Mucosa of stomach (tissue), 1 donor: ENCODE results near the gene SLC45A1.

Source experiments
- H3K27me3 ChIP-seq: one replicate; pipeline ENCODE4 v1.7.0; 2013; ENCODE audit warnings: mild to moderate bottlenecking, low read length; ENCODE audit not compliant: control insufficient read depth, insufficient read depth
- H3K36me3 ChIP-seq: one replicate; pipeline ENCODE4 v1.7.0; 2013; ENCODE audit warnings: low read length; ENCODE audit not compliant: control insufficient read depth, insufficient read depth
- H3K4me1 ChIP-seq: one replicate; pipeline ENCODE4 v1.7.0; 2013; ENCODE audit warnings: mild to moderate bottlenecking, low read length; ENCODE audit not compliant: control insufficient read depth, insufficient read depth
- H3K4me3 ChIP-seq: one replicate; pipeline ENCODE4 v1.7.0; 2013; ENCODE audit warnings: low read length
- H3K9ac ChIP-seq: one replicate; pipeline ENCODE4 v1.7.0; 2013; ENCODE audit warnings: mild to moderate bottlenecking, low read length, moderate library complexity
- H3K9me3 ChIP-seq: one replicate; pipeline ENCODE4 v1.7.0; 2013; ENCODE audit warnings: mild to moderate bottlenecking, low read length, moderate library complexity; ENCODE audit not compliant: control insufficient read depth
- donor health status: Pancreatic carcinoma.

The SLC45A1 gene

DNA sequence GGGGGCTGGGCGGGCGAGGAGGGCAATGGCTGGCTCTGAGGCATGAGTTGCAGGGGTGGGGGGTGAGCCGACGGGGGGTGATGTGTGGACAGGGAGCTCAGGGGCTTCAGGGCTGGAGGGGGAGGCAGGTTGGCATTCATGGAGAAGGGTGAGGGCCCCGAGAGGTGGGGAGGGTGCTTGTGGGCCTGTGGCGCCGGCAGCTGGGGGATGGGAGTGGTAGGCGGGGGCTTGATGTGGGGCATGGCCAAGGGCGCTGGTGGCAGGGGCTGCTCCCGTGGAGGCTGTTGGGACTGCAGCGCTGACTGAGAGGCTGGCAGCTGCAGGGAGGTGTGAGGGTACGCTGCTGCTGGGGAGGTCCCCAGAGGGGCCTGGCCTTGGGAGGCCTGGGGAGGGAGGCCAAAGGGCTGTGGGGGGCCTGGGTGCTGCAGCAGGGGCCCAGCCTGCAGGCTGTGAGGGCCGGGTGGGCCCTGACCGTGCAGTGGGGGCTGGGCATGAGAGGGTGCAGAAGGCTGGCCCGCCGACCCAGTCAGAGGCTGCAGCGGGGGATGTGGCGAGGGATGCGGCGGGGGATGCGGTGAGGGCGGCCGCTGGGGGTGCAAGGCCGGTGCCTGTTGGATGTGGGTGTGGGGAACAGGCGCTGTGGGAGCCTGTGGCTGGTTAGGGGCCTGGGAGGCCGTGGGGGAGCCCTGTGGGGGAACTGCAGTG is 42.7 kb downstream of the SLC45A1 start:
- H3K27me3 ChIP-seq = no peaks in the 10 kb centered on the region
- peaks cover 25% of the 10 kb centered on the region for H3K36me3 ChIP-seq
- no peak overlapping the region for H3K9ac ChIP-seq
- peaks cover 9% of the 10 kb centered on the region for H3K4me1 ChIP-seq
- no peaks in the 10 kb centered on the region for H3K9me3 ChIP-seq
- H3K4me3 ChIP-seq = no peak overlapping the region

DNA sequence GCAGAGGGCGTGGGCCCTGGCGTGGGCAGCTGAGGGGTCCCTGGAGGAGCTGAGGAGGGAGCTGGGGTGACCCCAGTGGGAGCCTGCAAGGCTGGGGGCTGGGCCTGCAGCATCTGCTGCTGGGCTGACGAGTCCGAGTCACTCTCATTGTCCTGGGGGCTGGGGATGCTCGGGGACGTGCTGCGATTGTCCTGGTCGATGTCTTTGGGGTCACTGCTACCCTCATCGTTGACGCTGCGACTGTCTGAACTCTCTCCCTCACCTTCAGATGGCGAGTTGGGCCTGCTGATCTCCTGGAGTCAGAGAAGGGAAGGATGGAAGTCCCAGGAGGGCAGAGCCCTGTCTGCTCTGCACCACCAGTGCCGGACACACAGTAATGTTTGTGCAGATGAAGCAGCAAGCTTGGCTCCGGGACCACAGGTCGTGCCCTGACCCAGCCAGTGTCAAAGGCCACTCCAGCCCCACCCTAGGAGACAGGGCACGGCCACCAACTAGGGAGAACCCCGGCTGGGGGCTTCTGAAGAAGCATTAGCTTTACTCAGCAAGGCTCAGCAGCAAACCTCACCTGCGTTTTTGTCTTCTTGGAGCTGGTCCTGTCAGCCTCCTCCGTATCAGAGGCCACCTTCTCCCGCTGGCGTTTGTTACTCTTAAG is 43.4 kb downstream of the SLC45A1 start:
- H3K4me1 ChIP-seq = peaks cover 9% of the 10 kb centered on the region
- H3K9ac ChIP-seq = no peak overlapping the region
- no peaks in the 10 kb centered on the region for H3K27me3 ChIP-seq
- H3K36me3 ChIP-seq = peaks cover 21% of the 10 kb centered on the region
- H3K9me3 ChIP-seq = no peaks in the 10 kb centered on the region
- no peak overlapping the region for H3K4me3 ChIP-seq

DNA sequence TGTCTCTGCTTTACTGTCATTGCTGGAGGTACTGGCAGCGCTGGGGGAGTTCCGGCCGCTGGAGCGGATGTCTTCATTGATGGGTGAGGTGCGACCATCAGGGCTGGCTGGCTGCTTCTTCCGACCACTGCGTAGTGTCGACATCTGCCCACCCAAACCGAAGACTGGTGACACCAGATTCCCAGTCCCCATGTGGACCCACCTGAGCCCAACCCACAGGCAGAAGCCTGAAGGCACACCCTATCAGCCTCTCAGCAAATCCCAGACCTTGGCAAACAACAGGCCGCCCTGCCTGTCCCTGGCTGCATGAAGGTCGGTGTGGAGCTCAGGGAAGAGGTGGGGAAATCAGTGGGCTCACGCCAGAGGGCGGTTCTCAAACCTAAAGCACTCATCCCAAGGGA is 44.8 kb downstream of the SLC45A1 start:
- peaks cover 15% of the 10 kb centered on the region for H3K36me3 ChIP-seq

DNA sequence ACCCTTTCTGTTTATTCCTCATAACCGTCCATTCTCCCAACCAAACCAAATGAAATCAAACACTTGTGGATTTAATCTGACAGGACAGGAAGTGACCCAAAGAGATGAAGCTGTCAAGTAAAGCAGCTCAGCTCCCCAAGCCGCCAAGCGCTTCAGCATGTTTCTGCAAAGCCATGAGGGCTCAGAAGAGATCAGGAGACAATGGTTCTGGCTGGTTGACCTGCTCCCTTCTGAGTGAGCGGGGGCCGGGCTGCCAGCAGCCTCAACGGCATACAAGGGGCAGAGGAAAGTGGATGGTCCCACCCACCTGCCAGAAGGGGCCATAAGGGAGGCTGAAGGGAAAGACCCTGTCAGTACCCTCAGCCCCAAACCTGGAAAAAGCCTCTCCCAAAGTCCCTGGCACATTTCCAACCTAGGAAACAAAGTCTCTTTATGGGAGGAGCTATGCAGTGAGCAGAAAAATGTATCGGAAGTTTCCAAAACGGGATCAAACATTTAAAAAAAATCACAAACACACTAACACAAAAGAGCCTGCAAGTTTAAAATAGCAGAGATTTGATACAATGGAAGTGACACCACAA is 45.4 kb downstream of the SLC45A1 start:
- Histone ChIP-seq H3K9me3 (no peaks in the 10 kb centered on the region), H3K36me3 (peaks cover 10% of the 10 kb centered on the region), H3K4me3 (no peak overlapping the region), H3K9ac (no peak overlapping the region), H3K4me1 (peaks cover 14% of the 10 kb centered on the region), H3K27me3 (no peaks in the 10 kb centered on the region)

More for the DNA sequence above, 44.8 kb downstream of the SLC45A1 start:
- Histone ChIP-seq H3K9ac (no peak overlapping the region), H3K4me3 (no peak overlapping the region), H3K27me3 (no peaks in the 10 kb centered on the region), H3K4me1 (peaks cover 12% of the 10 kb centered on the region), H3K9me3 (no peaks in the 10 kb centered on the region)

DNA sequence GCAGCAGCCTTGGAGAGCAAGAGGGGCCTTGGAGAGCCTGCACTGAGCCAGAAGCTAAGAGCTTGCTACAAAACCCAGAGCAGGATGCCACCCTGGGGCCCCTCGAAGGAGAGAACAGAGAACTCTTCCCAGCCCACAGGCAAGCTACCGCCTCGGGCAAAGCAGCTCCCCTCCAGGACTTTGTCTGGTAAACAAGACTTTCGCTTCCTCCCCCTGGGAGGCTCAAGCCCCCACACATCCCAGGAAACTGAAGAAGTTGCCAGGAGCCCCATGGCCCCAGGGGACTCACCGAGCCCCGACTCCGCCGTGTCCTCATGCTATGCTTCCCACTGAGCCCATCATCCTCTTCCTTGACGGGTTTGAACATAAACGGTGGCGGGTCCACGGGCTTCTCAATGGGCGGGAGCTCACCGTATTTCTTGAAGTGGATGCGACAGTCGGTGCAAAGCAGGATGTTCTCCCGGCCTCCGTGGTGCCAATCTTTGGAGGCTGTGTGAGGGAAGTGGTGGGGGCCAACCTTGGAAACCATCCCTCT is 45.9 kb downstream of the SLC45A1 start:
- H3K4me3 ChIP-seq = no peak overlapping the region
- peaks cover 14% of the 10 kb centered on the region for H3K4me1 ChIP-seq
- no peak overlapping the region for H3K9ac ChIP-seq
- no peaks in the 10 kb centered on the region for H3K27me3 ChIP-seq
- H3K9me3 ChIP-seq = no peaks in the 10 kb centered on the region
- H3K36me3 ChIP-seq = peaks cover 10% of the 10 kb centered on the region

DNA sequence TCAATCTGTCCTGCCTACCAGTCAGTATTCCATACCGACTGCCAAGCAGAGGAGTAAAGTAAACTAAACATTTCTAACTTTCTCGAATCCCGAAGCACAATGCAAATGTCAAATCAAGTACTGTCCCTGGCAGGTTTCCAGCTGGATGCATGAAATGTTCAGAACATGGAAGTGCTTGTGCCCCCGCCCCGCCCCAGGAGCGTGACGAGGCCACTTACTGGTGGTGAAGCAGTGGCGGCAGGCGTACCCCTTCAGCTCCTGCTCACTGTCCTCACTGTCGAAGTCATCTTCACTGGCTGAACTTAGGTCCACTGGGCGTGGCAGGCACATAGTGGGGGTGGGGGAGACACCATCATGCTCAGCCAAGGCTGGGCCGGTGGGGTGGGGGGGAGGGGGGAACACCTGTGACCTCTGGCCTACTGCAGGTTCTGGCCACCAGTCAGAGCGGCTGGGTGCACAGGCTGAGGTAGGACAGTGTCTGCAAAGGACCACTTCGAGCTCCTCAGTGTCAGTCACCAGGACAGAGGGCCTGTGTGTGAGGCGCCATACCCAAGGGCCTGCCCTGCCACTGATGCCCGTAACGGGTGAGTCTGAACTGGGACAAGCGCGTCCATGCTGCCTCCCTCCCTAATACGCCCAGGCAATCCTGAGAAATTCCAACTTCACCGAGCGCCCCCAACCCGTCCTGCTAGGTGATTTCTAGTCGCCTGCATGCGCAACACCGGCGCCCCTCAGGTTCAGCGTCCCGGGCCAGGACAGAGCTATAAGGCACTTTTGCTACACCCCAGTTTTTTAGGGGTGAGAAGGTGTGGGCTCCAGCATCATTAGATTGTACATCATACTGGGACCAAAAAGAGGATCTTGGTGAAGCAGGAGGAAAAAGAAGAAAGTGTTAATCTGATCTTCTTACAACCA is 46.9 kb downstream of the SLC45A1 start:
- peaks cover 14% of the 10 kb centered on the region for H3K4me1 ChIP-seq
- peaks cover 10% of the 10 kb centered on the region for H3K36me3 ChIP-seq
- H3K4me3 ChIP-seq = no peak overlapping the region

DNA sequence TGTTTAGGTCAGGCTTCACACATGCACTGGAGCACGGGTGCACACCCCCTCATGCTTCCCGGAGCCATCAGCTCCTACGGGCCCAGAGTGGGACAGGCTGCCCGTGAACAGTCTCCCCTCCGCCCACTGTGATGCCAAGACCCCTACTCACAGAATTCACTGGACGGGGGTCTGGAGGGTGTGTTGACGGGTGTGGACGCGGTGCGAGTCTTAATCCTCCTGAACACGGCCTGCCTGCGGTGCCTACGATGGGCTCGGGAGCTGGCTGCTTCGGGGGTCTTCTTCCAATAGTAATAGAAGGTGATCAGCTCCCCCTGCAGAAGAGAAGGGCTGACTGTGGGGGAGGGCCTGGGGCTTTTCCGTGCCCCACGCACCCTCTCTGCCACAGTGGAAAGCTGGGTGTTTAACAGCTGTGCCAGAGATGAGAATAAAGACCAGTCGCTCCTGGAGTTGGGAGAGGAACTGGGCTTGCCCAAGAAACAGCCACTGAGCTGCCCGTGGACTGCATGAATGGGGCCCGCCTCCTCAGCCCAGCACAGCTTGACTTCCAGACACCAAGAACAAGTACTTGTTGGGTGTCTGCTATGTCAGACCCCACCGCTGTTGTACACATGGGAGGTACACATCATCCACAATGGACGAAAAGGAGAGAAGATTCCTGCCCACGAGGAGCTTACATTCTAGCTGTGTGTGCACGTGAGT is 47.9 kb downstream of the SLC45A1 start:
- H3K36me3 ChIP-seq = peaks cover 10% of the 10 kb centered on the region
- H3K9me3 ChIP-seq = no peaks in the 10 kb centered on the region
- no peak overlapping the region for H3K4me3 ChIP-seq
- peaks cover 24% of the 10 kb centered on the region for H3K4me1 ChIP-seq
- H3K27me3 ChIP-seq = no peaks in the 10 kb centered on the region
- H3K9ac ChIP-seq = no peak overlapping the region

More for the DNA sequence above, 46.9 kb downstream of the SLC45A1 start:
- H3K9ac ChIP-seq = no peak overlapping the region
- H3K9me3 ChIP-seq = no peaks in the 10 kb centered on the region
- H3K27me3 ChIP-seq = no peaks in the 10 kb centered on the region

DNA sequence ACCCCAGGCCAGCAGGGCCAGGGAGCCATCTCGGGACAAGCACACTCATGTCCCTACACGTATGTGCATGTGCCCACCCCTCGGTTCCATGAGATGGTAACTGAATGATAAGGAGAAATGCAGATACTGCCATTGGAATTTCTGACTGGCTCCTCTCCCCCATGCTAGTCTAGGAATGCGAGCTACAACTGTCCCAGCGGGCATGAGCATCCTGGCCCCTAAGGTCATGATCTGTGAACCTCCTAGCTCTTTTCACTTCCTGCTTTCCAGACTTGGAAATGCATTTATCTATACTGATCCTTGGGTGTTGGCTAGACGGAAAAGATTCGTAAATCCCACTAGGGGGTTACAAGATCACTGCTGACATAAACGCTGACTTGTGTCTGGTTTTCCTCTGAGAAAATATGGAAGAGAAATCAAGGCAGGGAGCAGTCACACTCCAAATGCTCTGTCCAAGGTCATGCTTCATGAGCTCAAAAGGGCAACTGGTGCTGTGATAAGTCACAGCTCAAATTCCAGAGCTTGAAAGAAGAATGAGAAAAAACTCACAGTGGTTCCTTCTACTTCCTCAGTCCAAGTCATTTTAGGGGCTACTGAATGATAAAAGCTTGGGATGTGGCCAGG is 49.8 kb downstream of the SLC45A1 start:
- H3K36me3 ChIP-seq = no peaks in the 10 kb centered on the region
- no peak overlapping the region for H3K4me3 ChIP-seq
- H3K9me3 ChIP-seq = no peaks in the 10 kb centered on the region
- H3K4me1 ChIP-seq = peaks cover 38% of the 10 kb centered on the region
- no peaks in the 10 kb centered on the region for H3K27me3 ChIP-seq
- no peak overlapping the region for H3K9ac ChIP-seq

DNA sequence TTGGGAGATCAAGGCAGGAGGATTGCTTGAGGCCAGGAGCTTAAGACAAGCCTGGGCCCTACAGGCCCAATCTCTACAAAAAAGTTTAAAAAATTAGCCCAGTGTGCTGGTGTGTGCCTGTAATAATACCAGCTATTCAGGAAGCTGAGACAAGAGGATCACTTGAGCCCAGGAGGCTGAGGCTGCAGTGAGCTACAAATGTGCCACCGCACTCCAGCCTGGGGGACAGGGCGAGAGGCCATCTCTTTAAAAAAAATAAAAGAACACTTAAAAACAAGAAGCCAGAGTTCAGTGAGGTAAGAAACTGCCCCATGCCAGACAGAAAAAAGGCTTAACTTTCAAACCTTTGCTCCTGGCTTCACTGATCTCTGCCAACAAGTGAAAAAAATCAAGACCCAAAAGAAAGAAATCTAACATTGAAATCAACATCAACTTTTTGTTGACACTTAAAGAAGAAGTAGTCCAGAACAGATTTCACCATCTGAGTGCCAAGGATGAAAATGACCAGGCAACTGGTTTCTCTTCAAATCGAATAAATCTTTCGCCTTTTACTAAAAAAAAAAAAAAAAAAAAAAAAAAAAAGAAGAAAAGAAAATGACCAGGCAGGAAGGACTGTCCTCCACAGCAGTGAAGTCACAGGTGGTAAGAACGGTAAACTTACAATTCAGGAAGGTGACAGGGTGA is 51.2 kb downstream of the SLC45A1 start:
- Histone ChIP-seq H3K9ac (no peak overlapping the region), H3K27me3 (no peaks in the 10 kb centered on the region), H3K4me1 (peaks cover 44% of the 10 kb centered on the region), H3K9me3 (no peaks in the 10 kb centered on the region), H3K4me3 (no peak overlapping the region), H3K36me3 (no peaks in the 10 kb centered on the region)

DNA sequence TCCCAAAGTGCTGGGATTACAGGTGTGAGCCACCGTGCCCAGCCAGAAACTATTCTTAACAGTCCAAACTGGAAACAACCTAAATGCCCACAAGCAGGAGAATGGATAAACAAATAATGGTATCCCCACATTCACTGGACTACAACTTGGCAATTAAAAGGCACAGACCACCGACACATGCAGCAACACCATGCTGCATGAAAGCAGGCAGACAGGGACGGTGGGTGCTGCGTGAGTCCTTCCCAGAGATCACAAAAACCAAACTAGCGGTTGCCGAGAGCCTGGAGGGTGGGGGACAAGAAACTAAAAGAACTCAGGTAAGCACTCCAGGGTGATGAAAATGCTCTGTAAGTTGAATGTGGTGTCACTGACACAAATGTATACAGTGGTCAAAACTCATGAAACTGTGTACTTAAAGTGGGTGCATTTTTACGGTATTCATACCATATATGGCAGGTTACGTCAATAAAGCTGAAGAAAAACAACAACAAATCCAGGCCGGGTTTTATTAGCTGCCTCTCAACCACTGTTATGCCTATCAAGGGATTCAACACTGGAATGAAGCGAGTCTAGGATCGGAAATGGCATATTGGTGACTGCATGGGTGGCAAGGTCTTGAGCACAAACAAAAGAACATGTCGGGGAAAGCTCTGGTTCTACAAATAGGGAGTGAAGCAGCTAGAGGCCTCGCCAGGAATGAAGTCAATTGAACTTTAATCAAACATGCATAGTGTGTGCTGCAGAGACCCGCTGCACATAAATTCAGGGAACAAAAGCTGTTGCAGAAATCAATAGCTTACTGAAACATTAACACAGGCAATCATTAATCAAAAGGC is 52.4 kb downstream of the SLC45A1 start:
- Histone ChIP-seq H3K9ac (no peak overlapping the region), H3K9me3 (no peaks in the 10 kb centered on the region), H3K4me3 (no peak overlapping the region), H3K27me3 (no peaks in the 10 kb centered on the region), H3K36me3 (no peaks in the 10 kb centered on the region), H3K4me1 (peaks cover 48% of the 10 kb centered on the region)
